ENCODE measurements around the gene MED31.

- TF ChIP-seq CTCF (IDR thresholded peaks at IDR 0.05): no peak
- TF ChIP-seq ZFX (IDR thresholded peaks at IDR 0.05; ENCODE audit: borderline replicate concordance): no peak
Observed at GRCh38 chr17:6675201-6675825, 23.9 kb upstream of the MED31 start.

Data from 22Rv1 (cell line).